Activated CD8-positive, alpha-beta memory T cell treated with anti-CD3 and anti-CD28 coated beads, Interleukin-2, amount 50 U/mL, for 4 hours (primary cell): ENCODE results near the gene GGCX.
"Not testable (repeated sequence)": the region's sequence is repeated elsewhere in the genome, so short reads cannot be mapped to it uniquely, and the experiment has no call there.

Experiments
- DNase-seq: peaks from one replicate; pipeline ENCODE4 v3.0.0-alpha.2; 2020

Gene GGCX

DNA sequence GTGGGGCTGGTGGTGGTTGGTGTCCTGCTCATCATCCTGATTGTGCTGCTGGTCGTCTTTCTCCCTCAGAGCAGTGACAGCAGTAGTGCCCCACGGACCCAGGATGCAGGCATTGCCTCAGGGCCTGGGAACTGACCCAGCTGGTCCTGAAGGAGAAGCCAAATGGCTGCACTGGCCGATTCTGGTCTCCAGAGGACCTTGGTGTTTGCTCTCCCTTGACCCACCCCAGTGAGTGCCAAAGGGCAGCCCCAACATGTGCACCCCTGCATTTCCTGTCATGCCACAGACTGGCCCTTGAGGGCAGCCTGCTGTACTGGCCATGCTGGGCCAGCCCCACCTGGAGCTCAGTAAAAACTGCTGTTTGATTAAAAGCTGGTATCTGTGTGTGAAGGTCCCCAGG is 31.7 kb upstream of the GGCX start:
- DNase-seq, result no peak

- not testable (repeated sequence) for DNase-seq
Measured at GRCh38 chr2:85592299-85592698, 31.0 kb upstream of the GGCX start.

DNA sequence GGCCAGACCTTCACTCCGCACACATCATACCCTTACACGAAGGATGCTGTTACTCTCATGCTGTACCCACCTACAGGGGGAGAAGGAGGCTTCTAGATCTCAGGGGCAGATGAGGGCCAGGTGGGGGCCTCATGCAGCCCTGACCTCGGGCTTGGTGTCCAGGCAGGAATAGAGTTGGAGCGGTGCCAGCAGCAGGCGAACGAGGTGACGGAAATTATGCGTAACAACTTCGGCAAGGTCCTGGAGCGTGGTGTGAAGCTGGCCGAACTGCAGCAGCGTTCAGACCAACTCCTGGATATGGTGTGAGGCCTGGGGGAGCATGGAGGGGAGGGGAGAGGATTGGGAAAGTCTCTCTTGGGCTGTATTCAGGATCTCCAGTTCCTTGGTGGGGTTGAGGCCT is 30.3 kb upstream of the GGCX start:
- DNase-seq, result no peak

DNA sequence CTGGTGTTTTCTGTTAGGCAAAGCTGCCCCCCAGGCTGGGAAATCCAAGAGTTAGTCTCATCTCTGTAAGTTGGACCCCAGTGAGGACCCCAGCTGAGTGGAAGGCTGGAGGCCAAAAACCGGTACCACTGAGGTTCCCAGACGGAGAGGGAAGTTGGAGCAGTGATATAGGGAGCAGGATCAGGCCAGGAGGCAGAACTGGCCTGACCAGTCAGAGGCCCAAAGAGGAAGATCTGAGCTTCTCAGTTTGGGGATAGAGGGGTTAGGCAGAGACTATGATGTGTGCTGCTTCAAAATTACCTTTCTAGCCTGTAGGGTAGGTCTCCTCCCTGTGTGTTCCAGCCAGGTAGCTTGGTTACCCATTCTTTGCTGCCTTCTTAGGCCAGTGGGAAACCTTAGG is 29.7 kb upstream of the GGCX start:
- DNase-seq, result no peak

DNA sequence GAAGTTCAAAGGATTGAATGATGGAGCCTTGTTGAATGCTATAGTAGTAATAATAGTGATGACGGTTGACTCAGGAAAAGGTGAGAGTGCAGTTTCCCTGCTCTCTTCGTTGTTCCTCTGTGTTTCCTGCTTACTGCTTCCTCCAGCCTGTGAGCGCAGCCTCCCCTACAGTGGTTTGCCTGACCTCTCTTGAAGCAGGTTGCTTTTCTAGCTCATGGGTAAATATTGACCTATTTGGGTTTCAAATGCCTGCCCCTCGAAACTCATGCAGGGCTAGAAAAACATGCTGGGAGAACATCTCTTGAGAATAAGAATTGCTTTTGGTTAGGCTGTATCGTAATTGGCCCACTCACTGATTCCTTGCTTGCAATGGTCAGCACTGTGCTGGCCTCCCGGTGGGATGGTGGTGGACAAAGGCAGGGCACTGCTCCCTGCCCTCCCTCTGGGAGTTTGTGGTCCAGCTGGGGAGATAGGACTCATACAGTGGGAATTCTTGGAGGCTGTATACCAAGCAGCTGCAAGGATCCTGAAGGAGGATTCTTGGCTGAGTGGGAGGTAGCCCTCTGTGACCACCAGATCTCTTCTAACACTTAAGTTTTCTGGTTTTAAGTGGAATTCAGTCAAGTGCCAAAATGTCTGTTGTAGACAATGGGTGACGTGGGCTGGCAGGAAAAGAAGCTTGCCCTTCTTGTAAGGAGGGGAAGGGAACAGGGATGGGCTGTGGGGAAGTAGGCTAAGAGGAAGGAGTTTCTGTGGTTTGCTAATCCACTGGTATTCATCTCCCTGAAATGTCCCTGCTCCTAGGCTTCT is 28.9 kb upstream of the GGCX start:
- DNase-seq, result no peak

DNA sequence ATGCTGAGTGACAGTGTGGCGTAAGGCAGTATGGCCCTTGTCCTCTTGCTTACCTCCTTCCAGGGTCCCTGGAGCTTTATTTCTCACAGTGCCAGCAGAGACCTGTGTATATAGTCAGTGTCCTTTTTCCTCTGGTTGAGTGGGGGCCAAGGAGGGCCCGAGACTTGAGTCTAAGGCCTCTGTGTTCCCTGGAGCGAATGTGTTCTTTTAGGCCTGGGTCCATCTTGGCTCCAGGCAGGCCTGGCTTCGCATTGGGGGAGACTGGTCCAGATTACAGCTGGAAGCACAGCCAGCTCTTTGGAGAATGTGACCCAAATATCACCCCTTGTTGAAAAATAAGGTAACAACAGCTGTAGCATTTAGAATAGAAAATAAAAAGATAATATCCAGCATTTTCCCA is 27.9 kb upstream of the GGCX start:
- DNase-seq, result no peak

- no peak for DNase-seq
Measured at GRCh38 chr2:85588645-85589044, 27.4 kb upstream of the GGCX start.

GRCh38 chr2:85588236-85588635 is 26.9 kb upstream of the GGCX start:
- no peak for DNase-seq

- no peak for DNase-seq
Measured at GRCh38 chr2:85585781-85586105, 24.4 kb upstream of the GGCX start.

DNA sequence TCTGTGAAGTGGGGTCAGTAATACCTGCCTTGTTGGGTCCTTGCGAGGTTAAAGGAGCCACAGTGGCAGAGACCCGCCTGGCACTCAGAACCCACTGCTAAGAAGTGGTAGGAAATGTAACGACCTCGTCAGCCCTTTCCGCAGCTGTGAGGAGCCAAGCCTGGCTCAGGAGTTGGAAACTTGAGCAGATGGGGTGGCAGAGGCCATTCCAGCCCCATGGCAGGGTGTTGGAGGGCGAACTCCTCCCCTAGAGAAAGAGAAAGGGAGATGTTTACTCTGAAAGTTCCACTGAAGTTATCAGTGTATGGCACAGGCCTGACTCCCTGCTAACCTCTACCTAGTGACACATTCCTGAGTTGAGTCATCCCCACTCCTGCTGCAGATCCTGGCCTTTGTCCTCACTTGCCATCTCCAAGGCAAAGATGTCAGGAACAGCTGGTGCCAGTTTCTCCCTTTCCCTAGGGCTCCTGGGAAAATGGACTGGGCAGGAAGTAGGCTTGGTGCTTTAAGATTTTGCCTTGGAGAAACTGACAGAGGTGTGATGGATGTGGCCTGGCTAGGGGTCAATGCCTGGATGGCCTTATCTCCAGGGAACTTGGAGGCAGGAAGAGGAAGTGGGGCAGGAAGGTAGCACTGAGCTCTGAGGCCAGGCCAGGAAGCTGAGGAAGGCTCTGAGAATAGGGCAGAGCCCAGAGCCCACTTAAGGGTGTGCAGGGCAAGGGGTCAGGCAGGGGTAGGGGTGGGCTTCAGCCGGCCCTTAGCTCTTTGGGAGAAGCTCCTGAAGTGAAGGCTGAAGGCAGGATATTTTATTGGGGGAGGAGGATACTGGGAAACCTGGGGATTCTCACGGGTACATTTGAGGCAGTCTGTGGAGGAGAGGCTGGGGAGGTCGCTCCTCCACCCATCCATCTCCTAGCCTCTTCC is 23.8 kb upstream of the GGCX start:
- DNase-seq, result no peak

DNA sequence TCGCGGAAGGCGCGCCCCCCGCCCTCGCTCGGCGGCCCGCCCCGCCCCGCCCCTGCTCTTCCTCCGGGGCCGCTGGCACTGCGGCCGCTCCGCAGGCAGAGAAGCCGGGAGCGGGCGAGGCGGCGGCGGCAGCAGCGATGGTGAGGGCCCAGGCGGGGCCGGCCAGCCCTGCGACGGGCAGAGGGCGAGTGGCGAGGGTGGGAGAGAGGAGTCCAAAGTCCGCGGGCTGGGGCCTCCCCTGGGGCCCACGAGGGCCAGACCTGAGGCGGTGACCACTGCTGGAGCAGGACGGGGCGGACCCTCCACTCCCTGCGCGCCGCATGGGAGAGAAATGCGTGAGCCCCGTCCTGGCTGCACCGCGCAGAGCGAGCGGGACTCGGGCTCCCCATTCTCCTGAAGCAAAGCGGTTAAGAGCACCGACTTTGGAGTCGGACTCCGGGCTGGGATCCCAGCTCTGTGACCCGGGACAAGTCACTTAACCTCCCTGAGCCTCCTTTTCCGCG is 23.1 kb upstream of the GGCX start, which contains the start of gene VAMP5:
TSS of gene VAMP5 (plus strand) at position 78 of the 503 bp plus-strand sequence. CDS start at position 138, 60 bp downstream.
- peak; percentile 44 for DNase-seq

GRCh38 chr2:85583667-85584353 is 22.5 kb upstream of the GGCX start:
- DNase-seq, result no peak

DNA sequence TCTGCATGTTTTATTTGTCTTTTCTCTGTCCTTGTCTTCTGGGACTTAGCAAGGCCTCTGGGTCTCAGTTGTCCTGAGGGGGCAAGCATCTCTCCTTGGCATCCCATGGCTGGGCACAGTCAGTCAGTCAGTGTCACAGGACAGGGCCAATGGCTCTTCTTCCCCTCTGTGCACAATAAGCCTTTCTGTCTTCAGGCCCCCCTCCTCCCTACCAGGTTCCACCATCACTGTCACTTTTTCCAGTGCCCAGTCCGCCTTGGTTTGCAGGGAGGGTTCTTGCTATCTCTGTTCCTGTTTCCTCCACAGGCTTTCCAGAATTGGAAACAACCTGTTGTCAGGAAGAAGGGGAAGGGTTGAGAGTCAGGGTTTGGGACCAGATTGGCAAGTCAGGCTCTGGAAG is 21.2 kb upstream of the GGCX start:
- no peak for DNase-seq

DNA sequence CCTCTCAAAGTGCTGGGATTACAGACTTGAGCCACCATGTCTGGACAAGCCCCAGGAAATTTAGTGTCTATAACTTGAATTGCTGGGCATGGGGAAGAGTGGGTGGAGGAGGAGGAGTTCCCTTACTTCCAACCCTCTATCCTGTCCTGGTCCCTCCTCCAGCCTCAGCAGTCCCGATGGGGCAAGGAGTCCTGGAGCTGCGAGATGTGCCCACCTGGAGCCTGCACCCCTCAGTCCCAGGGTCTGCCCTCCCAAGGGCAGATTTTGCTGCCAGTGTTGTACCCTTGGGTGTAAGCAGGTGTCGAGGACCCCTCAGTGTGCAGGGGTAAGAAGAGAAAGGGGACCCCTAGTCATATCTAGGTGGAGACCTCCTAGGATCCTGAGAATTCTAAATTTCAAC is 18.9 kb upstream of the GGCX start:
- DNase-seq, result no peak

GRCh38 chr2:85579266-85579935 is 18.1 kb upstream of the GGCX start:
- no peak for DNase-seq

GRCh38 chr2:85578243-85579180 is 17.2 kb upstream of the GGCX start:
- peak; percentile 24 for DNase-seq

DNA sequence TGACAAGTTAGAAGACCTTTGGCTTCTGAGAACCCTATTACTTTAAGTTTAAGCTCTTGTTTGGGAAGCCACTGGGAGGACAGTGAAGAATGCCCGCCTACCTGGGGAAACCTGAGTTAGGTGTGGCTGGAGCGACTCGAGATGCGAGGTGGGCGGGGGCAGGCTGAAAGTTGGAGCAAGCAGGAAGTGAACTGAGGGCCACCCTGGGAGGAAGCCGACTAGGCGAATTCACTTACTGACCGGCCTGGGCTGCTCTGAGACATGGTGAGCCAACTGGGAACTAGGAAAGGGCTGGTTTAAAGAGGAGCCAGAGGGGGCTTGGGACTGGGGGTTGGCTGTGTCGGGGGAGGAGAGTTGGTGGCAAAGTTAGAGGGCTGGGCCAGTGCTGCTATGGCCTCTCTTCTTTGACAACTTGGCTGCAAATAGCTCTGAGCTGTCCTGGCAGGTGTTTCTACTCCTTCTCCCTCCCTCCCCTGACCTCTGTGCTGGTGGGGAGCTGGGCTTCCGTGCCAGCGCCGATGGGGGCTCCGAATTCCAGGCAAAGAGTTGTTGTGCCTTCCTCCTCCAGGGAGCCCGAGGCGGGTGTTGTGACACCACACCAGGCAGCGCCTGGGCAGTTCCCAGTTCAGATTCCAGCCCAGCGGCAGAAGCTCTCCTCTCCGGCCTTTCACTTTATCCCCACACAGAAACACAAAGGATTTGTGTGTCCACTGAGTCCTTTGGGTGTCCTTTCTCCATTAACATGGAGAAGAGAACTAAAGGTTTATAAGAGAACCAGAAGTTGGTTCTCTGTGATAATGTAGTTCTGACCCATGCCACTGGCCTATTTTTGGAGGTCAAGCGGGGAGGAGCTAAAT is 16.3 kb upstream of the GGCX start, which contains the start of gene VAMP8:
TSS of gene VAMP8 (plus strand) at position 201 of the 857 bp plus-strand sequence. CDS start at position 262, 61 bp downstream.
- DNase-seq, result peak; percentile 62

DNA sequence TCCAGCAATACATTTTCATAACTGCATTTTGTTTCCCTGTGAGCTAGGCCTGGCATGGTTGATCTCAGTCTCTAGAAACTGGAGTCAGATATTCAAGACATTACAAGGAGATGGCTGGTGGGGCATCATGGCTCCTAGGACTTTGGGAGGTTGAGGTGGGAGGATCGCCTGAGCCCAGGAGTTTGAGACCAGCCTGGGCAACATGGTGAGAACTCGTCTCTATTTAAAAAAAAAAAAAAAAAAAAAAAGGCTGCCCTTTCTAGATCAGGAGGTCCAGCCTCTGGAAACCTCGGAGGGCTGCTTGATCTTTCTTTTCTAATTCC is 15.7 kb upstream of the GGCX start:
- DNase-seq, result no peak

GRCh38 chr2:85575739-85576138 is 14.4 kb upstream of the GGCX start:
- DNase-seq, result no peak

GRCh38 chr2:85566265-85566664 is 5.0 kb upstream of the GGCX start:
- DNase-seq, result no peak
